Gastrocnemius medialis (tissue), 4 donors: Measurements from ENCODE around the gene DAPP1. TPM values are rescaled to one million over a fixed set of nuclear protein-coding genes. Genes with fewer than 3 reads are reported as not detected.

Experiments
- ATAC-seq, 2 donors: fragments of 150-250 bp; one replicate each; pipeline ENCODE4 v1.9.1; 2016
- DNase-seq, 2 donors: peaks; one replicate each; pipeline ENCODE4 v3.0.0-alpha.2; 2019
- H3K27ac ChIP-seq, 4 donors: fragments of 200-600 bp; sonication (generic); 1 replicate in 1 of 4; 2 replicates in 3 of 4; pipeline ENCODE4 v1.5.1; 2016 to 2018; ENCODE audit warnings: mild to moderate bottlenecking in 2 of 4, moderate library complexity in 1 of 4
- H3K27me3 ChIP-seq, 3 donors: fragments of 200-600 bp; sonication (generic) in 2 of 3; 1 replicate in 1 of 3; 2 replicates in 2 of 3; pipeline versions ENCODE4 v1.5.1 to v1.6.0; 2016 to 2019; ENCODE audit warnings: mild to moderate bottlenecking in 1 of 3, moderate library complexity in 1 of 3
- H3K36me3 ChIP-seq, 2 donors: fragments of 200-600 bp; sonication (generic) in 1 of 2; one replicate each; pipeline ENCODE4 v1.5.1; 2017 to 2018
- H3K4me1 ChIP-seq, 2 donors: fragments of 200-600 bp; sonication (generic) in 1 of 2; one replicate each; pipeline ENCODE4 v1.5.1; 2016 to 2017; ENCODE audit warnings: mild to moderate bottlenecking in 2 of 2
- H3K4me3 ChIP-seq, 4 donors: fragments of 200-600 bp; sonication (generic) in 3 of 4; 1 replicate in 1 of 4; 2 replicates in 3 of 4; pipeline ENCODE4 v1.5.1; 2016 to 2019; ENCODE audit warnings: mild to moderate bottlenecking in 2 of 4
- H3K9me3 ChIP-seq, 3 donors: fragments of 200-600 bp; sonication (generic) in 2 of 3; 1 replicate in 1 of 3; 2 replicates in 2 of 3; pipeline ENCODE4 v1.5.1; 2016 to 2019
- POLR2A ChIP-seq, 2 donors: fragments of 450-650 bp; IDR thresholded peaks; one replicate each; pipeline ENCODE4 v1.6.1; 2017; ENCODE audit warnings: antibody characterized with exemption in 2 of 2, mild to moderate bottlenecking in 2 of 2, moderate library complexity in 2 of 2
- in situ Hi-C, 4 donors: fragments of 200-750 bp; cut with MboI; loops; one replicate each; pipeline versions ENCODE4 v1.15.0 to v1.8.0; 2017; ENCODE audit warnings: low sequenced_read_pairs in 4 of 4
- intact Hi-C: fragments of 100-400 bp; cut with DNase I; formaldehyde crosslinking; loops from one replicate; pipeline ENCODE4 v1.15.1; 2023; ENCODE audit warnings: low total_unique reads
- total RNA-seq, 4 donors: library from RNA; depleted of rRNA; stranded (reverse); fragments of >200 nt; gene quantifications; one replicate each; pipeline versions ENCODE4 v1.1.0 to v1.2.3, GENCODE V29; 2016
- TF ChIP-seq, protein P1 (sequence below), 5 experiments: fragments of 450-650 bp in 3 of 5; fragments of 200-600 bp in 2 of 5; sonication (generic) in 2 of 5; IDR thresholded peaks in 4 of 5; conservative IDR thresholded peaks in 1 of 5; 1 replicate in 4 of 5; 2 replicates in 1 of 5; pipeline ENCODE4 v1.5.1; 2016 to 2019; ENCODE audit warnings: antibody characterized with exemption in 5 of 5, mild to moderate bottlenecking in 3 of 5, moderate library complexity in 3 of 5

The DAPP1 gene
- total RNA-seq, 4 donors from 2014 or later: 0.15 to 1.3 (median 0.72) TPM

DNA sequence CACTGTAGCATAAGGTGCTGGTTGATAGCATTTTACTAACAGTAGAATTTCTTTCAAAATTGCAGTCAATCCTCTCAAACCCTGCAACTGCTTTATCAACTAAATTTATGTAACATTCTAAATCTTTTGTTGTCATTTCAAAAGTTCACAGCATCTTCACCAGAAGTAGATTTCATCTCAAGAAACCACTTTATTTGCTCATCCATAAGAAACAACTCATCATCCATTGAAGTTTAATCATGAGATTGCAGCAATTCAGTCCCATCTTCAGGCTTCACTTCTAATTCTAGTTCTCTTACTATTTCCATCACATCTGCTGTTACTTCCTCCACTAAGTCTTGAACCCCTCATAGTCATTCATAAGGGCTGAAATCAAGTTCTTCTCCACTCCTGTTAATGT is 55.9 kb downstream of the DAPP1 start:
- Histone ChIP-seq H3K4me3 (no peak overlapping the region), H3K36me3 (peaks cover 0 to under 1% of the 10 kb centered on the region in 2 donors), H3K4me1 (peaks cover 7 to 11% of the 10 kb centered on the region in 2 donors), H3K27me3 (no peaks in the 10 kb centered on the region), H3K27ac (no peak overlapping the region), H3K9me3 (no peaks in the 10 kb centered on the region)
- DNase-seq (no peak), ATAC-seq (no peak)
- in situ Hi-C loops: no loop called here
- TF ChIP-seq, protein P1, sequence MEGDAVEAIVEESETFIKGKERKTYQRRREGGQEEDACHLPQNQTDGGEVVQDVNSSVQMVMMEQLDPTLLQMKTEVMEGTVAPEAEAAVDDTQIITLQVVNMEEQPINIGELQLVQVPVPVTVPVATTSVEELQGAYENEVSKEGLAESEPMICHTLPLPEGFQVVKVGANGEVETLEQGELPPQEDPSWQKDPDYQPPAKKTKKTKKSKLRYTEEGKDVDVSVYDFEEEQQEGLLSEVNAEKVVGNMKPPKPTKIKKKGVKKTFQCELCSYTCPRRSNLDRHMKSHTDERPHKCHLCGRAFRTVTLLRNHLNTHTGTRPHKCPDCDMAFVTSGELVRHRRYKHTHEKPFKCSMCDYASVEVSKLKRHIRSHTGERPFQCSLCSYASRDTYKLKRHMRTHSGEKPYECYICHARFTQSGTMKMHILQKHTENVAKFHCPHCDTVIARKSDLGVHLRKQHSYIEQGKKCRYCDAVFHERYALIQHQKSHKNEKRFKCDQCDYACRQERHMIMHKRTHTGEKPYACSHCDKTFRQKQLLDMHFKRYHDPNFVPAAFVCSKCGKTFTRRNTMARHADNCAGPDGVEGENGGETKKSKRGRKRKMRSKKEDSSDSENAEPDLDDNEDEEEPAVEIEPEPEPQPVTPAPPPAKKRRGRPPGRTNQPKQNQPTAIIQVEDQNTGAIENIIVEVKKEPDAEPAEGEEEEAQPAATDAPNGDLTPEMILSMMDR (IDR thresholded peaks at IDR 0.05 in 4 of 5, conservative IDR thresholded peaks at IDR 0.05 in 1 of 5): no peak
- no peak for TF ChIP-seq POLR2A (IDR thresholded peaks at IDR 0.05)
- intact Hi-C loops: no loop called here

DNA sequence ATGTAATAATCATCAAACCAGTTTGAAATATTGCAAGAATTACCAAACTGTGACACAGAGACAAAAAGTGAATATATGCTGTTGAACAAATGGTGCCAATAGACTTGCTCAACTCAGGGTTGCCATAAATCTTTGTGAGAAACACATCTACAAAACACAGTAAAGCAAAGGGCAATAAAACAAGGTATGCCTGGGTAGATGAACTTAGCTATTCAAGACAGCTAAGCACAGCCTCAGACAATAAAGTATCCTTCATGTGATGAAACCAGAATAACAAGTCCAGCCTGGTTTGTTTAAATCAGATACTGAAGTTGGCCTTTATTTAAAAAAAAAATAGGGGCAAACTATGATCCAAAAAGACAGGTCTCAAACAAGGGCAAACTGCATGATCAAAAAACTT is 58.4 kb downstream of the DAPP1 start:
- Histone ChIP-seq H3K9me3 (no peaks in the 10 kb centered on the region), H3K27ac (no peak overlapping the region), H3K4me1 (peaks cover 0 to 2% of the 10 kb centered on the region in 2 donors), H3K27me3 (no peaks in the 10 kb centered on the region), H3K4me3 (no peak overlapping the region), H3K36me3 (peaks cover 0 to 25% of the 10 kb centered on the region in 2 donors)
- no peak for DNase-seq
- TF ChIP-seq, protein P1 (IDR thresholded peaks at IDR 0.05 in 4 of 5, conservative IDR thresholded peaks at IDR 0.05 in 1 of 5): no peak
- no peak for TF ChIP-seq POLR2A (IDR thresholded peaks at IDR 0.05)
- in situ Hi-C loops (no loop called here), intact Hi-C loops (loop anchor here (5.0 kb wide), 1 partner anchor 37 kb away; no protein-coding TSS in a partner anchor)
- ATAC-seq: no peak

DNA sequence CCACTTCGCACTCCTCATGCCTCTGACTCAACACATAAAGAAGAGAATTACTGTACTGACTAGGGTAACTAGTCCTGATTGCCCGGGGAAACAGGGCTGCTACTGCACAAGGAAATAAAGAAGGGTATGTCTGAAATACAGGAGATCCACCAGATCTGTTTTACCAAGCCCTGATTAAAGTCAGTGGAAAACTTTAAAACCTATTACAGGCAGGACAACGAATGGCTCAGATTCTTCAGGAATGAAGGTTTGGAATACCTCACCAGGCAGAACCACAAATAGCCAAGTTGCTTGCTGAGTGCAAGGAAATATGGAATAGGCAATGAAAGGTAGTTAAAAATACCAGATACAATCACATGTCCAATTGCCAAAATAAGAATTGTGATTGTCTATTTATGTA is 60.3 kb downstream of the DAPP1 start:
- no peak for TF ChIP-seq POLR2A (IDR thresholded peaks at IDR 0.05)
- TF ChIP-seq, protein P1 (IDR thresholded peaks at IDR 0.05 in 4 of 5, conservative IDR thresholded peaks at IDR 0.05 in 1 of 5): no peak
- no peak for ATAC-seq
- no peak overlapping the region for H3K27ac ChIP-seq
- H3K4me1 ChIP-seq: peaks cover 0 to 2% of the 10 kb centered on the region in 2 donors
- H3K36me3 ChIP-seq: peaks cover 5 to 43% of the 10 kb centered on the region in 2 donors
- in situ Hi-C loops (no loop called here), intact Hi-C loops (loop anchor here (5.0 kb wide), 1 partner anchor 35 kb away; no protein-coding TSS in a partner anchor)
- no peaks in the 10 kb centered on the region for H3K27me3 ChIP-seq
- H3K9me3 ChIP-seq: no peaks in the 10 kb centered on the region
- no peak for DNase-seq
- H3K4me3 ChIP-seq: no peak overlapping the region

DNA sequence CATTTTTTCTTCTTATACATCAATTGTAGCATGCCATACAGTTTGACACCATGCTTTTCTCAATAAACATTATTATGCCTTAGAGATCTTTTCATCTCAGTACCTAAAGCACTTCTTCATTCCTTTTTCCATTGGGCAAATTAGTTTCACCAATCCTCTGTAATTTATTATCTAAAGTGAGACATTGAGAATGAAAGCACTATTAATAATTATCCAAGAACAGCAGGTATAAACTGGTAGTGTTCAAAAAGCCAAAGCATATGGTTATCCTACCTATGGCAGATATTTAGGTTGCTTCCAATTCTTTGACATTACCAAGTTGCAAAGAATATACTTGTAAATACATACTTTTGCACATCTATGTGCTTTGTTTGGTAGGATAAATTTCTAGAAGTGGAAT is 62.0 kb downstream of the DAPP1 start:
- no peak for ATAC-seq
- Histone ChIP-seq H3K4me1 (peaks cover 0 to 2% of the 10 kb centered on the region in 2 donors), H3K27me3 (no peaks in the 10 kb centered on the region), H3K4me3 (no peak overlapping the region), H3K27ac (no peak overlapping the region), H3K36me3 (peaks cover 5 to 43% of the 10 kb centered on the region in 2 donors), H3K9me3 (no peaks in the 10 kb centered on the region)
- intact Hi-C loops (loop anchor here (5.0 kb wide), 1 partner anchor 34 kb away; no protein-coding TSS in a partner anchor), in situ Hi-C loops (no loop called here)
- DNase-seq: no peak
- TF ChIP-seq POLR2A (IDR thresholded peaks at IDR 0.05): no peak
- TF ChIP-seq, protein P1 (IDR thresholded peaks at IDR 0.05 in 4 of 5, conservative IDR thresholded peaks at IDR 0.05 in 1 of 5): no peak

DNA sequence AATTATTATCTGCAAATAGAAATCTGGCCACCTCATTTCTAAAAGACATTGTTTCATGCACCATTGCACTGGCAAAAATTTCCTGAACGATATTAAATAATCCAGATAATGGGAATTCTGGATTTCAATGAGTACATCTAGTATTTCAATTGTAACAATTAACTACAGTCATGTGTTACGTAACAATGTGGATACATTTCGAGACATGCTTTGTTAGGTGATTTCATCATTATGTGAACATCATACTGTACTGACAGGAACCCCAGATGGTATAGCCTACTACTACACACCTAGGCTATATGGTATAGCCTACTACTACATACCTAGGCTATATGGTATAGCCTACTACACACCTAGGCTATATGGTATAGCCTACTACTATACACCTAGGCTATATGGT is 62.8 kb downstream of the DAPP1 start:
- no peak for TF ChIP-seq POLR2A (IDR thresholded peaks at IDR 0.05)
- TF ChIP-seq, protein P1 (IDR thresholded peaks at IDR 0.05 in 4 of 5, conservative IDR thresholded peaks at IDR 0.05 in 1 of 5): no peak
- H3K27ac ChIP-seq: no peak overlapping the region
- H3K4me3 ChIP-seq: no peak overlapping the region
- H3K9me3 ChIP-seq: no peaks in the 10 kb centered on the region
- intact Hi-C loops (loop anchor here (5.0 kb wide), 1 partner anchor 33 kb away; no protein-coding TSS in a partner anchor), in situ Hi-C loops (no loop called here)
- peaks cover 5 to 50% of the 10 kb centered on the region in 2 donors for H3K36me3 ChIP-seq
- no peaks in the 10 kb centered on the region for H3K27me3 ChIP-seq
- DNase-seq (no peak), ATAC-seq (no peak)
- peaks cover 0 to 2% of the 10 kb centered on the region in 2 donors for H3K4me1 ChIP-seq
